ENCODE results near the gene RNF157. TPM values are rescaled to one million over a fixed set of nuclear protein-coding genes. Genes with fewer than 3 reads are reported as not detected.
"Not testable (repeated sequence)": the region's sequence is repeated elsewhere in the genome, so short reads cannot be mapped to it uniquely, and the experiment has no call there.

The RNF157 gene
- total RNA-seq, 1 experiment from 2014 or later: 5.5 TPM

GRCh38 chr17:76271669-76272540, 31.6 kb upstream of the RNF157 start:
- no peak for DNase-seq (ENCODE audit: low spot score)

GRCh38 chr17:76270770-76271668, 30.7 kb upstream of the RNF157 start:
- no peak for DNase-seq (ENCODE audit: low spot score)
- in situ Hi-C loops (cut with HindIII; ENCODE audit: low sequenced_read_pairs): no loop called here

More at GRCh38 chr17:76271669-76272540, 31.6 kb upstream of the RNF157 start:
- in situ Hi-C loops (cut with HindIII; ENCODE audit: low sequenced_read_pairs): no loop called here

- in situ Hi-C loops (cut with HindIII; ENCODE audit: low sequenced_read_pairs): no loop called here
- DNase-seq (ENCODE audit: low spot score): no peak
Observed at GRCh38 chr17:76270127-76270592, 29.9 kb upstream of the RNF157 start.

GRCh38 chr17:76268991-76269981, 29.0 kb upstream of the RNF157 start:
- in situ Hi-C loops (cut with HindIII; ENCODE audit: low sequenced_read_pairs): no loop called here
- no peak for DNase-seq (ENCODE audit: low spot score)

GRCh38 chr17:76268015-76268749, 27.9 kb upstream of the RNF157 start:
- in situ Hi-C loops (cut with HindIII; ENCODE audit: low sequenced_read_pairs): no loop called here
- peak; percentile 42 for DNase-seq (ENCODE audit: low spot score)

- in situ Hi-C loops (cut with HindIII; ENCODE audit: low sequenced_read_pairs); DNase-seq (ENCODE audit: low spot score): not testable (repeated sequence)
Observed at GRCh38 chr17:76267581-76268001, 27.3 kb upstream of the RNF157 start.

GRCh38 chr17:76267051-76267576, 26.8 kb upstream of the RNF157 start:
- no peak for DNase-seq (ENCODE audit: low spot score)
- in situ Hi-C loops (cut with HindIII; ENCODE audit: low sequenced_read_pairs): no loop called here

GRCh38 chr17:76266244-76266938, 26.1 kb upstream of the RNF157 start:
- in situ Hi-C loops (cut with HindIII; ENCODE audit: low sequenced_read_pairs): no loop called here
- no peak for DNase-seq (ENCODE audit: low spot score)

- DNase-seq (ENCODE audit: low spot score): peak; percentile 36
- in situ Hi-C loops (cut with HindIII; ENCODE audit: low sequenced_read_pairs): no loop called here
Observed at GRCh38 chr17:76265624-76266243, 25.4 kb upstream of the RNF157 start.

- in situ Hi-C loops (cut with HindIII; ENCODE audit: low sequenced_read_pairs): no loop called here
- DNase-seq (ENCODE audit: low spot score): peak; percentile 99
Observed at GRCh38 chr17:76264755-76265623, 24.7 kb upstream of the RNF157 start, which contains the start of gene UBALD2. UBALD2 (plus strand) TSS chr17:76265348; CDS start chr17:76265506, 158 bp downstream.

GRCh38 chr17:76264425-76264754, 24.1 kb upstream of the RNF157 start:
- no peak for DNase-seq (ENCODE audit: low spot score)
- in situ Hi-C loops (cut with HindIII; ENCODE audit: low sequenced_read_pairs): no loop called here

GRCh38 chr17:76263896-76264295, 23.6 kb upstream of the RNF157 start:
- in situ Hi-C loops (cut with HindIII; ENCODE audit: low sequenced_read_pairs): no loop called here
- DNase-seq (ENCODE audit: low spot score): no peak

- in situ Hi-C loops (cut with HindIII; ENCODE audit: low sequenced_read_pairs): no loop called here
- DNase-seq (ENCODE audit: low spot score): no peak
Observed at GRCh38 chr17:76262732-76263344, 22.5 kb upstream of the RNF157 start.

GRCh38 chr17:76261421-76262215, 21.3 kb upstream of the RNF157 start:
- in situ Hi-C loops (cut with HindIII; ENCODE audit: low sequenced_read_pairs): no loop called here
- DNase-seq (ENCODE audit: low spot score): no peak

- in situ Hi-C loops (cut with HindIII; ENCODE audit: low sequenced_read_pairs): no loop called here
- DNase-seq (ENCODE audit: low spot score): no peak
Observed at GRCh38 chr17:76260669-76261068, 20.4 kb upstream of the RNF157 start.
